Testis (tissue), 3 donors: ENCODE measurements around the gene HMBS. TPM values are rescaled to one million over a fixed set of nuclear protein-coding genes. Genes with fewer than 3 reads are reported as not detected.
"Not testable (repeated sequence)": the region's sequence is repeated elsewhere in the genome, so short reads cannot be mapped to it uniquely, and the experiment has no call there.

Source experiments
- DNase-seq: peaks from one replicate; pipeline ENCODE4 v3.0.0-alpha.2; 2019
- H3K27ac ChIP-seq, 2 donors: fragments of 200-600 bp; sonication (generic); one replicate each; pipeline ENCODE4 v1.5.1; 2019
- H3K27me3 ChIP-seq: fragments of 200-600 bp; sonication (generic); one replicate; pipeline ENCODE4 v1.5.1; 2019
- H3K36me3 ChIP-seq: fragments of 200-600 bp; sonication (generic); one replicate; pipeline ENCODE4 v1.5.1; 2017; ENCODE audit warnings: low read depth; ENCODE audit errors: missing control alignments
- H3K4me1 ChIP-seq: fragments of 200-600 bp; sonication (generic); one replicate; pipeline ENCODE4 v1.5.1; 2019
- H3K4me3 ChIP-seq, 2 donors: fragments of 200-600 bp; sonication (generic); one replicate each; pipeline ENCODE4 v1.5.1; 2017 to 2019
- H3K9me3 ChIP-seq: fragments of 200-600 bp; sonication (generic); one replicate; pipeline ENCODE4 v1.5.1; 2017
- CTCF ChIP-seq, 3 experiments: fragments of 450-650 bp in 2 of 3; fragments of 200-600 bp in 1 of 3; sonication (generic) in 1 of 3; IDR thresholded peaks; one replicate each; pipeline ENCODE4 v1.5.1; 2016 to 2019; ENCODE audit warnings: antibody characterized with exemption in 3 of 3, mild to moderate bottlenecking in 2 of 3, moderate library complexity in 1 of 3
- POLR2A ChIP-seq: fragments of 450-650 bp; IDR thresholded peaks from one replicate; pipeline ENCODE4 v1.6.1; 2017; ENCODE audit warnings: antibody characterized with exemption, mild to moderate bottlenecking, moderate library complexity
- WGBS, 2 donors: methylation state at CpG; one replicate each; pipeline ENCODE4 v1.1.5; 2018; 5-methylcytosine and 5-hydroxymethylcytosine counted together
- intact Hi-C: fragments of 100-400 bp; cut with DNase I; formaldehyde crosslinking; loops from one replicate; pipeline ENCODE4 v1.15.1; 2023; ENCODE audit warnings: low total_unique reads
- polyA plus RNA-seq: library from polyadenylated mRNA; stranded (reverse); fragments of 350-450 nt; fragmentation: Illumina TruSeq; extraction: RNeasy Lipid Tissue Mini Kit (QIAGEN cat#74804); gene quantifications from one replicate; pipeline ENCODE4 v1.2.3, GENCODE V29; 2014; ENCODE audit warnings: low read depth, low replicate concordance; ENCODE audit not compliant: insufficient read depth
- total RNA-seq, 2 donors: library from RNA; depleted of rRNA; stranded (reverse); fragments of >200 nt; gene quantifications; one replicate each; pipeline ENCODE4 v1.2.3, GENCODE V29; 2016

The HMBS gene
- total and polyA plus RNA-seq, 3 donors from 2014 or later: 14.0 to 17.3 (median 17.0) TPM

DNA sequence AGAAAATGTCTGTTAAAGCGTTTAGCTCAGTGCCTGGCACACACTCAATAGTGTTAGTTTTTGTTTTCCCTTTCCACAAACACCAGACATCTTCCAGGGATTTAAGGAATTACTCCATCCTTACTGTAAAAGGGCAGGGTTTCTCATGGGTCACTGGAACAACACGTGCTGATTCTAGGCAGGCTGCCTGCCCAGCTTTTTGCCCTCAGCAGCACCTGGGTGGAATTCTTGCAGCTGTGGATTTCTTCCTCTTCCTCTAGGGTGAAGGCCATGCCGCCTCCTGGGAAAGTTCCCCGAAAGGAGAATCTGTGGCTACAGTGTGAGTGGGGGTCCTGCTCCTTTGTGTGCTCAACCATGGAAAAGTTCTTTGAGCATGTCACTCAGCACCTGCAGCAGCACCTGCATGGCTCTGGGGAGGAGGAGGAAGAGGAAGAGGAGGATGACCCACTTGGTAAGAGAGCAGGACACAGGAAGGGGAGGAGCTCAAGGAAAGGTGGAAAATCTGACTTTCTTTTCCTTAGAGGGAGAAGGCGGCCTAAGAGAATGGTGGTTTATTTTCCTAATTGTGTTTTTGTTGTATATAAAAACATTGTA lies 42.1 kb downstream of the HMBS start:
- 52 to 68% methylated on average over 5 of the region's 5 CpGs for WGBS, 2 donors
- intact Hi-C loops: no loop called here
- no peaks in the 10 kb centered on the region for H3K36me3 ChIP-seq
- H3K4me3 ChIP-seq: no peak overlapping the region
- peaks cover 17% of the 10 kb centered on the region for H3K4me1 ChIP-seq
- H3K9me3 ChIP-seq: no peaks in the 10 kb centered on the region
- no peak for DNase-seq
- H3K27me3 ChIP-seq: no peaks in the 10 kb centered on the region
- TF ChIP-seq POLR2A: no peak
- no peak for TF ChIP-seq CTCF (IDR thresholded peaks at IDR 0.05)
- H3K27ac ChIP-seq: no peak overlapping the region

- Histone ChIP-seq H3K27me3 (no peaks in the 10 kb centered on the region), H3K4me1 (peaks cover 12% of the 10 kb centered on the region), H3K9me3 (no peaks in the 10 kb centered on the region), H3K36me3 (no peaks in the 10 kb centered on the region), H3K4me3 (no peak overlapping the region), H3K27ac (no peak overlapping the region)
- 57 to 70% methylated on average over 3 of the region's 3 CpGs for WGBS, 2 donors
- TF ChIP-seq POLR2A: no peak
- TF ChIP-seq CTCF (IDR thresholded peaks at IDR 0.05): no peak
- intact Hi-C loops: no loop called here
- DNase-seq: no peak
These were observed 46.0 kb downstream of the HMBS start for GRCh38 chr11:119130662-119131061.

- 81 to 89% methylated on average over 4 of the region's 4 CpGs for WGBS, 2 donors
- H3K27ac ChIP-seq: no peak overlapping the region
- intact Hi-C loops: no loop called here
- H3K4me1 ChIP-seq: peaks cover 7% of the 10 kb centered on the region
- no peak overlapping the region for H3K4me3 ChIP-seq
- peak; percentile 34 for DNase-seq
- TF ChIP-seq CTCF (IDR thresholded peaks at IDR 0.05) (peak in 2 of 3 experiments; percentile 33 to 51), POLR2A (no peak)
- H3K9me3 ChIP-seq: no peaks in the 10 kb centered on the region
- no peaks in the 10 kb centered on the region for H3K36me3 ChIP-seq
- H3K27me3 ChIP-seq: no peaks in the 10 kb centered on the region
These were observed 49.8 kb downstream of the HMBS start for GRCh38 chr11:119134389-119134978.

DNA sequence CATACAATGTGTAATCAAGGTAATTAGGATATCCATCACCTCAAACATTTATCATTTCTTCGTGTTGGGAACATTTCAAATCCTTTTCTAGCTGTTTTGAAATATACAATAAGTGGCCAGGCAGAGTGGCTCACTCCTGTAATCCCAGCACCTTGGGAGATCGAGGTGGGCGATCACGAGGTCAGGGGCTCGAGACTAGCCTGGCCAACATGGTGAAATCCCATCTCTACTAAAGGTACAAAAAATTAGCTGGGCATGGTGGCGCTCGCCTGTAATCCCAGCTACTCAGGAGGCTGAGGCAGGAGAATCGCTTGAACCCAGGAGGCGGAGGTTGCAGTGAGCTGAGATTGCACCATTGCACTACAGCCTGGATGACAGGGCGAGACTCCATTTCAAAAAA lies 54.6 kb downstream of the HMBS start:
- H3K4me1 ChIP-seq, H3K27ac ChIP-seq, H3K4me3 ChIP-seq, intact Hi-C loops, DNase-seq, H3K9me3 ChIP-seq, H3K36me3 ChIP-seq, H3K27me3 ChIP-seq: not testable (repeated sequence)
- WGBS, 2 donors: 89 to 93% methylated on average over 10 of the region's 10 CpGs

Other genes with a start within 250 kb of the HMBS start
- gene CXCR5, start 201.0 kb upstream of the HMBS start, total RNA-seq: under 1 TPM in 1 of 2 donors, not detected in 1; 0.06 TPM
- gene CXCR5, start 201.0 kb upstream of the HMBS start, polyA plus RNA-seq: 0.22 TPM
- gene BCL9L, start 159.0 kb upstream of the HMBS start, total RNA-seq: 10 to 100 TPM; 37.0 to 38.9 TPM
- gene BCL9L, start 159.0 kb upstream of the HMBS start, polyA plus RNA-seq: 30.7 TPM
- gene UPK2, start 128.6 kb upstream of the HMBS start, total RNA-seq: under 1 TPM in 1 of 2 donors, not detected in 1; 0.68 TPM
- gene UPK2, start 128.6 kb upstream of the HMBS start, polyA plus RNA-seq: 0.50 TPM
- 1 to 10 TPM; 5.0 to 8.9 TPM for gene FOXR1, start 113.1 kb upstream of the HMBS start, total RNA-seq
- gene FOXR1, start 113.1 kb upstream of the HMBS start, polyA plus RNA-seq: 7.3 TPM
- 10 to 100 TPM; 54.8 to 74.9 TPM for gene CENATAC, start 86.7 kb upstream of the HMBS start, total RNA-seq
- 16.6 TPM for gene CENATAC, start 86.7 kb upstream of the HMBS start, polyA plus RNA-seq
- gene RPS25, start 66.5 kb upstream of the HMBS start, total RNA-seq: 100 to 1,000 TPM; 654 to 873 TPM
- 642 TPM for gene RPS25, start 66.5 kb upstream of the HMBS start, polyA plus RNA-seq
- gene TRAPPC4, start 66.1 kb upstream of the HMBS start, total RNA-seq: 100 to 1,000 TPM in 1 of 2 donors, 10 to 100 TPM in 1; 81.4 to 108 TPM
- gene TRAPPC4, start 66.1 kb upstream of the HMBS start, polyA plus RNA-seq: 116 TPM
- 10 to 100 TPM; 23.8 to 27.7 TPM for gene SLC37A4, start 54.0 kb upstream of the HMBS start, total RNA-seq
- 26.0 TPM for gene SLC37A4, start 54.0 kb upstream of the HMBS start, polyA plus RNA-seq
- 100 to 1,000 TPM; 126 to 127 TPM for gene HYOU1, start 27.7 kb upstream of the HMBS start, total RNA-seq
- 209 TPM for gene HYOU1, start 27.7 kb upstream of the HMBS start, polyA plus RNA-seq
- gene VPS11, start 17.1 kb upstream of the HMBS start, total RNA-seq: 10 to 100 TPM; 50.7 to 56.7 TPM
- gene VPS11, start 17.1 kb upstream of the HMBS start, polyA plus RNA-seq: 60.5 TPM
- 10 to 100 TPM; 29.4 to 35.5 TPM for gene DPAGT1, start 17.0 kb downstream of the HMBS start, total RNA-seq
- gene DPAGT1, start 17.0 kb downstream of the HMBS start, polyA plus RNA-seq: 24.6 TPM
- gene C2CD2L, start 22.5 kb downstream of the HMBS start, total RNA-seq: 10 to 100 TPM; 11.7 to 12.3 TPM
- gene C2CD2L, start 22.5 kb downstream of the HMBS start, polyA plus RNA-seq: 7.8 TPM
- 10 to 100 TPM; 58.3 to 58.7 TPM for gene HINFP, start 36.7 kb downstream of the HMBS start, total RNA-seq
- 38.3 TPM for gene HINFP, start 36.7 kb downstream of the HMBS start, polyA plus RNA-seq
- 1 to 10 TPM; 3.9 to 5.4 TPM for gene ABCG4, start 64.2 kb downstream of the HMBS start, total RNA-seq
- 11.2 TPM for gene ABCG4, start 64.2 kb downstream of the HMBS start, polyA plus RNA-seq
- gene NLRX1, start 83.8 kb downstream of the HMBS start, total RNA-seq: 10 to 100 TPM; 16.2 to 21.4 TPM
- 9.4 TPM for gene NLRX1, start 83.8 kb downstream of the HMBS start, polyA plus RNA-seq
- under 1 TPM in 1 of 2 donors, not detected in 1; 0.94 TPM for gene NHERF4, start 100.6 kb downstream of the HMBS start, total RNA-seq
- 1.0 TPM for gene NHERF4, start 100.6 kb downstream of the HMBS start, polyA plus RNA-seq
- 10 to 100 TPM; 59.3 to 65.7 TPM for gene CBL, start 121.5 kb downstream of the HMBS start, total RNA-seq
- gene CBL, start 121.5 kb downstream of the HMBS start, polyA plus RNA-seq: 58.5 TPM
- gene MCAM, start 232.2 kb downstream of the HMBS start, total RNA-seq: 10 to 100 TPM; 39.1 to 45.1 TPM
- 43.1 TPM for gene MCAM, start 232.2 kb downstream of the HMBS start, polyA plus RNA-seq
- 10 to 100 TPM; 28.2 to 31.0 TPM for gene RNF26, start 249.6 kb downstream of the HMBS start, total RNA-seq
- gene RNF26, start 249.6 kb downstream of the HMBS start, polyA plus RNA-seq: 37.1 TPM